SK-N-SH (cell line): ENCODE data around the gene GJD4.

ENCODE experiments used
- FOSL2 ChIP-seq: IDR thresholded peaks from 2 replicates; pipeline ENCODE4 v1.4.0; 2012; ENCODE audit warnings: low read depth, mild to moderate bottlenecking, moderate library complexity, borderline replicate concordance
- JUND ChIP-seq: IDR thresholded peaks from 2 replicates; pipeline ENCODE4 v1.4.0; 2012
- POLR2AphosphoS5 ChIP-seq: IDR thresholded peaks from 2 replicates; pipeline ENCODE4 v1.6.1; 2012; ENCODE audit warnings: low read depth, low read length
- RCOR1 ChIP-seq: fragments of 150-350 bp; IDR thresholded peaks from 2 replicates; pipeline ENCODE4 v1.6.1; 2017; ENCODE audit warnings: antibody characterized with exemption, low read length
- RFX5 ChIP-seq: IDR thresholded peaks from 2 replicates; pipeline ENCODE4 v1.6.1; 2012; ENCODE audit warnings: mild to moderate bottlenecking, improper control_type of control experiment, low read length
- YY1 ChIP-seq: IDR thresholded peaks from 2 replicates; pipeline ENCODE4 v1.4.0; 2012; ENCODE audit warnings: low read depth, mild to moderate bottlenecking
- TF ChIP-seq, protein P1 (sequence below): fragments of 200-600 bp; sonication (generic); IDR thresholded peaks from 2 replicates; pipeline ENCODE4 v1.6.1; 2017; ENCODE audit warnings: antibody characterized with exemption, mild to moderate bottlenecking, moderate library complexity

GRCh38 chr10:35592441-35592840 is 12.7 kb upstream of the GJD4 start:
- TF ChIP-seq RCOR1 (no peak), POLR2AphosphoS5 (no peak), FOSL2 (no peak), RFX5 (no peak), JUND (no peak), YY1 (no peak)
- TF ChIP-seq, protein P1, sequence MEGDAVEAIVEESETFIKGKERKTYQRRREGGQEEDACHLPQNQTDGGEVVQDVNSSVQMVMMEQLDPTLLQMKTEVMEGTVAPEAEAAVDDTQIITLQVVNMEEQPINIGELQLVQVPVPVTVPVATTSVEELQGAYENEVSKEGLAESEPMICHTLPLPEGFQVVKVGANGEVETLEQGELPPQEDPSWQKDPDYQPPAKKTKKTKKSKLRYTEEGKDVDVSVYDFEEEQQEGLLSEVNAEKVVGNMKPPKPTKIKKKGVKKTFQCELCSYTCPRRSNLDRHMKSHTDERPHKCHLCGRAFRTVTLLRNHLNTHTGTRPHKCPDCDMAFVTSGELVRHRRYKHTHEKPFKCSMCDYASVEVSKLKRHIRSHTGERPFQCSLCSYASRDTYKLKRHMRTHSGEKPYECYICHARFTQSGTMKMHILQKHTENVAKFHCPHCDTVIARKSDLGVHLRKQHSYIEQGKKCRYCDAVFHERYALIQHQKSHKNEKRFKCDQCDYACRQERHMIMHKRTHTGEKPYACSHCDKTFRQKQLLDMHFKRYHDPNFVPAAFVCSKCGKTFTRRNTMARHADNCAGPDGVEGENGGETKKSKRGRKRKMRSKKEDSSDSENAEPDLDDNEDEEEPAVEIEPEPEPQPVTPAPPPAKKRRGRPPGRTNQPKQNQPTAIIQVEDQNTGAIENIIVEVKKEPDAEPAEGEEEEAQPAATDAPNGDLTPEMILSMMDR, result no peak
